ENCODE measurements around the gene IQCE.
"Not testable (repeated sequence)": the region's sequence is repeated elsewhere in the genome, so short reads cannot be mapped to it uniquely, and the experiment has no call there.

IQCE gene

GRCh38 chr7:2532199-2532772 lies 26.5 kb upstream of the IQCE start:
- in situ Hi-C loops (cut with MboI; ENCODE audit: low sequenced_read_pairs): not testable (repeated sequence)

GRCh38 chr7:2532816-2533215 lies 26.0 kb upstream of the IQCE start:
- in situ Hi-C loops (cut with MboI; ENCODE audit: low sequenced_read_pairs): not testable (repeated sequence)

GRCh38 chr7:2533566-2533965 lies 25.2 kb upstream of the IQCE start:
- in situ Hi-C loops (cut with MboI; ENCODE audit: low sequenced_read_pairs): not testable (repeated sequence)

GRCh38 chr7:2534214-2534613 lies 24.6 kb upstream of the IQCE start:
- in situ Hi-C loops (cut with MboI; ENCODE audit: low sequenced_read_pairs): not testable (repeated sequence)

GRCh38 chr7:2535872-2536627 lies 22.7 kb upstream of the IQCE start:
- in situ Hi-C loops (cut with MboI; ENCODE audit: low sequenced_read_pairs): not testable (repeated sequence)

- in situ Hi-C loops (cut with MboI; ENCODE audit: low sequenced_read_pairs): no loop called here
Measured at GRCh38 chr7:2537981-2538851, 20.6 kb upstream of the IQCE start.

GRCh38 chr7:2539031-2539911 lies 19.5 kb upstream of the IQCE start:
- in situ Hi-C loops (cut with MboI; ENCODE audit: low sequenced_read_pairs): no loop called here

GRCh38 chr7:2540133-2540532 lies 18.6 kb upstream of the IQCE start:
- in situ Hi-C loops (cut with MboI; ENCODE audit: low sequenced_read_pairs): no loop called here

- in situ Hi-C loops (cut with MboI; ENCODE audit: low sequenced_read_pairs): no loop called here
Measured at GRCh38 chr7:2540641-2541051, 18.1 kb upstream of the IQCE start.

- in situ Hi-C loops (cut with MboI; ENCODE audit: low sequenced_read_pairs): no loop called here
Measured at GRCh38 chr7:2541291-2542010, 17.3 kb upstream of the IQCE start.

GRCh38 chr7:2542011-2542915 lies 16.5 kb upstream of the IQCE start:
- in situ Hi-C loops (cut with MboI; ENCODE audit: low sequenced_read_pairs): no loop called here

- in situ Hi-C loops (cut with MboI; ENCODE audit: low sequenced_read_pairs): no loop called here
Measured at GRCh38 chr7:2542916-2543871, 15.6 kb upstream of the IQCE start.

- in situ Hi-C loops (cut with MboI; ENCODE audit: low sequenced_read_pairs): no loop called here
Measured at GRCh38 chr7:2544541-2545188, 14.1 kb upstream of the IQCE start.

GRCh38 chr7:2545746-2546425 lies 12.9 kb upstream of the IQCE start:
- in situ Hi-C loops (cut with MboI; ENCODE audit: low sequenced_read_pairs): no loop called here

- in situ Hi-C loops (cut with MboI; ENCODE audit: low sequenced_read_pairs): no loop called here
Measured at GRCh38 chr7:2546776-2547586, 11.8 kb upstream of the IQCE start.

GRCh38 chr7:2551418-2551817 lies 7.4 kb upstream of the IQCE start:
- in situ Hi-C loops (cut with MboI; ENCODE audit: low sequenced_read_pairs): no loop called here
